HG02938 (cell line): Measurements from ENCODE around the gene TDRKH.

ENCODE experiments used
- ATAC-seq: cut with Tn5 transposase; IDR thresholded peaks from one replicate; pipeline ENCODE4 v1.9.1; 2021; ENCODE audit warnings: mild to moderate bottlenecking, moderate library complexity; ENCODE audit not compliant: unreplicated experiment

TDRKH gene

GRCh38 chr1:151823175-151823574, 32.9 kb upstream of the TDRKH start:
- no peak for ATAC-seq

- ATAC-seq: no peak
Measured at GRCh38 chr1:151822404-151822803, 32.1 kb upstream of the TDRKH start.

- no peak for ATAC-seq
Measured at GRCh38 chr1:151820940-151821339, 30.6 kb upstream of the TDRKH start.

- no peak for ATAC-seq
Measured at GRCh38 chr1:151819976-151820623, 29.8 kb upstream of the TDRKH start.

GRCh38 chr1:151819227-151819835, 29.0 kb upstream of the TDRKH start:
- no peak for ATAC-seq

- ATAC-seq: no peak
Measured at GRCh38 chr1:151817353-151817730, 27.0 kb upstream of the TDRKH start.

- ATAC-seq: no peak
Measured at GRCh38 chr1:151816548-151817352, 26.4 kb upstream of the TDRKH start.

- no peak for ATAC-seq
Measured at GRCh38 chr1:151815716-151816327, 25.5 kb upstream of the TDRKH start.

GRCh38 chr1:151814971-151815545, 24.8 kb upstream of the TDRKH start:
- no peak for ATAC-seq

- ATAC-seq: no peak
Measured at GRCh38 chr1:151814426-151814825, 24.1 kb upstream of the TDRKH start.

- ATAC-seq: no peak
Measured at GRCh38 chr1:151813271-151813977, 23.1 kb upstream of the TDRKH start.

- no peak for ATAC-seq
Measured at GRCh38 chr1:151811181-151811580, 20.9 kb upstream of the TDRKH start.

GRCh38 chr1:151809985-151810556, 19.8 kb upstream of the TDRKH start:
- no peak for ATAC-seq

- ATAC-seq: no peak
Measured at GRCh38 chr1:151809290-151809984, 19.1 kb upstream of the TDRKH start.

GRCh38 chr1:151807766-151808165, 17.5 kb upstream of the TDRKH start:
- no peak for ATAC-seq

GRCh38 chr1:151807131-151807530, 16.8 kb upstream of the TDRKH start:
- no peak for ATAC-seq

GRCh38 chr1:151806170-151806569, 15.9 kb upstream of the TDRKH start:
- ATAC-seq: no peak

GRCh38 chr1:151805066-151805820, 14.9 kb upstream of the TDRKH start, which contains the start of gene LINGO4:
Gene LINGO4 (minus strand): TSS chr1:151805419. CDS start chr1:151802704, 2,715 bp downstream.
- ATAC-seq: no peak

- no peak for ATAC-seq
Measured at GRCh38 chr1:151803915-151804314, 13.6 kb upstream of the TDRKH start.
